Stimulated activated CD8-positive, alpha-beta memory T cell treated with anti-CD3 and anti-CD28 coated beads, Interleukin-4, amount 100 ng/mL, for 24 hours (primary cell): ENCODE data around the gene BCAS3.

Experiments
- DNase-seq: peaks from one replicate; pipeline ENCODE4 v3.0.0-alpha.2; 2020; ENCODE audit warnings: low read depth

The BCAS3 gene

GRCh38 chr17:61159221-61159814, 481.7 kb downstream of the BCAS3 start:
- DNase-seq, result no peak

- DNase-seq, result no peak
Measured at GRCh38 chr17:61160204-61160603, 482.6 kb downstream of the BCAS3 start.

- DNase-seq, result no peak
Measured at GRCh38 chr17:61160789-61161445, 483.3 kb downstream of the BCAS3 start.

- DNase-seq, result no peak
Measured at GRCh38 chr17:61161615-61162134, 484.0 kb downstream of the BCAS3 start.

- DNase-seq, result no peak
Measured at GRCh38 chr17:61164517-61164916, 486.9 kb downstream of the BCAS3 start.

- DNase-seq, result no peak
Measured at GRCh38 chr17:61167075-61167474, 489.4 kb downstream of the BCAS3 start.

GRCh38 chr17:61168506-61168905, 490.9 kb downstream of the BCAS3 start:
- no peak for DNase-seq

GRCh38 chr17:61174310-61174709, 496.7 kb downstream of the BCAS3 start:
- no peak for DNase-seq

GRCh38 chr17:61175298-61176142, 497.9 kb downstream of the BCAS3 start:
- DNase-seq, result no peak

GRCh38 chr17:61177351-61177750, 499.7 kb downstream of the BCAS3 start:
- DNase-seq, result no peak

- DNase-seq, result no peak
Measured at GRCh38 chr17:61178284-61178683, 500.6 kb downstream of the BCAS3 start.

- DNase-seq, result no peak
Measured at GRCh38 chr17:61179380-61179806, 501.7 kb downstream of the BCAS3 start.

- no peak for DNase-seq
Measured at GRCh38 chr17:61183793-61184192, 506.1 kb downstream of the BCAS3 start.

- no peak for DNase-seq
Measured at GRCh38 chr17:61185385-61185784, 507.7 kb downstream of the BCAS3 start.

GRCh38 chr17:61187038-61187437, 509.4 kb downstream of the BCAS3 start:
- DNase-seq, result no peak

- DNase-seq, result no peak
Measured at GRCh38 chr17:61188081-61188480, 510.4 kb downstream of the BCAS3 start.

GRCh38 chr17:61189968-61190367, 512.3 kb downstream of the BCAS3 start:
- no peak for DNase-seq

- DNase-seq, result no peak
Measured at GRCh38 chr17:61196302-61196704, 518.7 kb downstream of the BCAS3 start.

- no peak for DNase-seq
Measured at GRCh38 chr17:61196799-61197198, 519.1 kb downstream of the BCAS3 start.

GRCh38 chr17:61199431-61200338, 522.0 kb downstream of the BCAS3 start:
- no peak for DNase-seq

GRCh38 chr17:61200339-61200715, 522.7 kb downstream of the BCAS3 start:
- no peak for DNase-seq

GRCh38 chr17:61201211-61201610, 523.6 kb downstream of the BCAS3 start:
- DNase-seq, result no peak
